NT2/D1 (cell line): ENCODE data around the gene FBRSL1.

ENCODE experiments used
- SUZ12 ChIP-seq: IDR thresholded peaks from 2 replicates; pipeline ENCODE4 v1.6.1; 2011; ENCODE audit not compliant: insufficient read length, insufficient read depth; ENCODE audit errors: extremely low read depth
- YY1 ChIP-seq: IDR thresholded peaks from 2 replicates; pipeline ENCODE4 v1.6.1; 2011; ENCODE audit not compliant: insufficient read length, insufficient read depth
- ZNF274 ChIP-seq: IDR thresholded peaks from 2 replicates; pipeline ENCODE4 v1.6.1; 2011; ENCODE audit warnings: mild to moderate bottlenecking, low read depth, low read length

- TF ChIP-seq SUZ12 (no peak), ZNF274 (no peak), YY1 (no peak)
These were observed 10.7 kb upstream of the FBRSL1 start for GRCh38 chr12:132479291-132479690.
